HEK293 (cell line): Measurements from ENCODE around the gene PALB2.

Source experiments
- CTCF ChIA-PET: fragments of 350-600 bp; formaldehyde crosslinking; extraction: SDS; loops from one replicate; lab custom pipeline; 2021; ENCODE audit warnings: antibody characterized with exemption; lab: Yijun Ruan, JAX
- POLR2A ChIA-PET: fragments of 300-600 bp; formaldehyde crosslinking; extraction: SDS; loops from one replicate; lab custom pipeline; 2020; ENCODE audit warnings: antibody characterized with exemption, inconsistent platforms; lab: Yijun Ruan, JAX
- H3K27ac ChIP-seq: fragments of 200-500 bp; sonication (Bioruptor generic); 2 replicates; pipeline ENCODE4 v1.5.1; 2014; ENCODE audit warnings: low read depth, low read length, control low read depth, inconsistent platforms; ENCODE audit errors: extremely low read depth
- H3K36me3 ChIP-seq, 2 experiments: fragments of 200-500 bp in 1 of 2; sonication (Bioruptor generic) in 1 of 2; 1 replicate in 1 of 2; 2 replicates in 1 of 2; pipeline ENCODE4 v1.5.1; 2014 to 2017; ENCODE audit warnings: inconsistent platforms in 2 of 2, low read length in 2 of 2; ENCODE audit not compliant: control insufficient read depth in 2 of 2, insufficient read depth in 1 of 2
- H3K4me1 ChIP-seq: fragments of 200-500 bp; sonication (Bioruptor generic); 2 replicates; pipeline ENCODE4 v1.5.1; 2014; ENCODE audit warnings: mild to moderate bottlenecking, low read length, inconsistent platforms; ENCODE audit not compliant: control insufficient read depth, insufficient read depth
- H3K4me3 ChIP-seq: 2 replicates; pipeline ENCODE4 v1.5.1; 2011; ENCODE audit warnings: low read depth, mild to moderate bottlenecking, control low read depth, low read length, moderate library complexity
- H3K9me3 ChIP-seq: fragments of 200-500 bp; sonication (Bioruptor generic); 2 replicates; pipeline ENCODE4 v1.5.1; 2014; ENCODE audit warnings: low read depth, low read length, inconsistent platforms; ENCODE audit not compliant: control insufficient read depth, insufficient read depth
- REPIN1 ChIP-seq: fragments of 450-650 bp; formaldehyde crosslinking; IDR thresholded peaks from 2 replicates; pipeline ENCODE4 v1.5.1; 2017; ENCODE audit warnings: missing biosample characterization, missing genetic modification characterization, low read depth
- ZBTB8A ChIP-seq: fragments of 450-650 bp; formaldehyde crosslinking; IDR thresholded peaks from 2 replicates; pipeline ENCODE4 v1.5.1; 2016; ENCODE audit warnings: missing biosample characterization, missing genetic modification characterization
- ZFP37 ChIP-seq: fragments of 450-650 bp; formaldehyde crosslinking; IDR thresholded peaks from 2 replicates; pipeline ENCODE4 v1.5.1; 2016; ENCODE audit warnings: missing biosample characterization, missing genetic modification characterization
- ZNF146 ChIP-seq: fragments of 450-650 bp; formaldehyde crosslinking; IDR thresholded peaks from 2 replicates; pipeline ENCODE4 v1.5.1; 2016; ENCODE audit warnings: missing biosample characterization, missing genetic modification characterization
- ZNF184 ChIP-seq: fragments of 450-650 bp; IDR thresholded peaks from 2 replicates; pipeline ENCODE4 v1.5.1; 2018; ENCODE audit warnings: missing biosample characterization, mild to moderate bottlenecking, missing genetic modification characterization
- ZNF211 ChIP-seq: fragments of 450-650 bp; formaldehyde crosslinking; IDR thresholded peaks from 2 replicates; pipeline ENCODE4 v1.5.1; 2016; ENCODE audit warnings: low read depth, missing biosample characterization, missing genetic modification characterization
- ZNF214 ChIP-seq: fragments of 450-650 bp; formaldehyde crosslinking; IDR thresholded peaks from 2 replicates; pipeline ENCODE4 v1.5.1; 2017; ENCODE audit warnings: missing biosample characterization, mild to moderate bottlenecking, missing genetic modification characterization, borderline replicate concordance
- ZNF23 ChIP-seq: fragments of 450-650 bp; formaldehyde crosslinking; IDR thresholded peaks from 2 replicates; pipeline ENCODE4 v1.5.1; 2016; ENCODE audit warnings: missing biosample characterization, missing genetic modification characterization, borderline replicate concordance
- ZNF24 ChIP-seq: fragments of 450-650 bp; formaldehyde crosslinking; IDR thresholded peaks from 2 replicates; pipeline ENCODE4 v1.5.1; 2016; ENCODE audit warnings: missing biosample characterization, missing genetic modification characterization
- ZNF473 ChIP-seq: fragments of 450-650 bp; formaldehyde crosslinking; IDR thresholded peaks from 2 replicates; pipeline ENCODE4 v1.5.1; 2017; ENCODE audit warnings: missing biosample characterization, missing genetic modification characterization
- ZNF623 ChIP-seq: fragments of 450-650 bp; formaldehyde crosslinking; IDR thresholded peaks from 2 replicates; pipeline ENCODE4 v1.5.1; 2016; ENCODE audit warnings: missing biosample characterization, missing genetic modification characterization
- ZNF629 ChIP-seq: fragments of 450-650 bp; formaldehyde crosslinking; IDR thresholded peaks from 2 replicates; pipeline ENCODE4 v1.5.1; 2017; ENCODE audit warnings: missing biosample characterization, missing genetic modification characterization
- ZNF677 ChIP-seq: fragments of 450-650 bp; IDR thresholded peaks from 2 replicates; pipeline ENCODE4 v1.5.0; 2018; ENCODE audit warnings: missing biosample characterization, mild to moderate bottlenecking, missing genetic modification characterization, moderate library complexity
- ZSCAN16 ChIP-seq: fragments of 450-650 bp; formaldehyde crosslinking; IDR thresholded peaks from 2 replicates; pipeline ENCODE4 v1.5.1; 2016; ENCODE audit warnings: missing biosample characterization, missing genetic modification characterization
- ZSCAN23 ChIP-seq: fragments of 450-650 bp; formaldehyde crosslinking; IDR thresholded peaks from 2 replicates; pipeline ENCODE4 v1.5.1; 2016; ENCODE audit warnings: missing biosample characterization, missing genetic modification characterization
- ZXDB ChIP-seq: fragments of 450-650 bp; formaldehyde crosslinking; IDR thresholded peaks from 2 replicates; pipeline ENCODE4 v1.5.1; 2016; ENCODE audit warnings: missing biosample characterization, missing genetic modification characterization
- TF ChIP-seq, protein P1 (sequence below): fragments of 450-650 bp; formaldehyde crosslinking; IDR thresholded peaks from 2 replicates; pipeline ENCODE4 v1.5.1; 2017; ENCODE audit warnings: missing biosample characterization, missing genetic modification characterization
- TF ChIP-seq, protein P2 (sequence below): fragments of 450-650 bp; formaldehyde crosslinking; IDR thresholded peaks from 2 replicates; pipeline ENCODE4 v1.5.1; 2016; ENCODE audit warnings: missing biosample characterization, missing genetic modification characterization
- TF ChIP-seq, protein P3 (sequence below): fragments of 450-650 bp; formaldehyde crosslinking; conservative IDR thresholded peaks from 2 replicates; pipeline ENCODE4 v1.5.1; 2016; ENCODE audit warnings: low read depth, missing biosample characterization, missing genetic modification characterization
- TF ChIP-seq, protein P4 (sequence below): fragments of 450-650 bp; IDR thresholded peaks from 2 replicates; pipeline ENCODE4 v1.5.1; 2018; ENCODE audit warnings: missing biosample characterization, mild to moderate bottlenecking, missing genetic modification characterization
- TF ChIP-seq, protein P5 (sequence below): fragments of 450-650 bp; formaldehyde crosslinking; IDR thresholded peaks from 2 replicates; pipeline ENCODE4 v1.5.1; 2017; ENCODE audit warnings: missing biosample characterization, missing genetic modification characterization

Gene PALB2

DNA sequence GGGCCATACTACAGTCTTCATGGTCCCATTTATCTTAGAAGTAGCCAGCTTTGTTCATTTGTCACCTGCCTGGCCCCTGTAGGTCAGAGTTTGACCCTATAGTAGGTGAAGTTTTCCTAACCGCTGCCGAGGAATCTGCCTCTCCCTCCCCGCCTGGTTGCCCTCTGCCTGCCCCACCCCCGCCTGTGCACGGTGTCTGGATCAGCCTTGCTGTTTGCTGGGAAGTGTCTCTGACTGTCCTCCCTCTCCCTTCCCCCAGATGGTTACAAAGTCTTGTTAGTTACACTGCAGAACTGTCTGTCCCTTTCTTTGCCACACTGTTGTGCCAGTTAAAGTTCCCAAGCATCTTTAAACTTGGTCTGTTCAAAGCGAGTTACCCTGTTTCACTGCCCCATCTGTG is 77.9 kb downstream of the PALB2 start:
- Histone ChIP-seq H3K36me3 (peaks cover 27 to 92% of the 10 kb centered on the region in 2 experiments), H3K4me1 (no peaks in the 10 kb centered on the region), H3K4me3 (no peak overlapping the region), H3K27ac (no peak overlapping the region), H3K9me3 (no peaks in the 10 kb centered on the region)
- ChIA-PET POLR2A (no interaction called here), CTCF (interaction anchor here (0.7 kb wide), 1 partner anchor 209 kb away, joined by 3 read pairs; no protein-coding TSS in a partner anchor)
- no peak for TF ChIP-seq ZNF146 (tag by site-specific recombination)
- no peak for TF ChIP-seq ZBTB8A (tag by site-specific recombination)

DNA sequence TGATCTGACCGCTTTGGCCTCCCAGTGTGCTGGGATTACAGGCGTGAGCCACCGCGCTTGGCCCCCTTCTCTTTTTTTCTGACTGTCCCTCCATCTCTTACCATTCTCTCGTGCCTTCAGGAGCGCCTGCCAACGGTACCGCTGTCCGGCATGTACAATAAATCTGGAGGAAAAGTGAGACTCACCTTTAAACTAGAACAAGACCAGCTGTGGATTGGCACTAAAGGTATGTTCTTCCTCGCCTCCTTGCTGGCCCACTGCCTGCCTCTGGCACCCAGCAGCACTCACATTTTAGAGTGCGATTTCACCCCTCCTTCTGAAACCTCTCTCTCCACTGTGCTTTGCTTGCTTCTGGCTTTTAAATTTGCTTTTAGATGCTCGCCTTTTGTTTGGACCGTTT is 78.6 kb downstream of the PALB2 start:
- TF ChIP-seq ZNF629 (no peak), ZXDB (tag by site-specific recombination) (no peak), ZSCAN16 (no peak), ZNF473 (tag by site-specific recombination) (no peak), ZNF677 (no peak), ZNF184 (tag by site-specific recombination) (no peak), ZFP37 (tag by site-specific recombination) (no peak), ZSCAN23 (no peak), ZNF211 (tag by site-specific recombination) (no peak), ZNF24 (no peak), ZNF623 (no peak), REPIN1 (no peak), ZNF23 (tag by site-specific recombination) (no peak), ZNF214 (tag by site-specific recombination) (no peak)
- TF ChIP-seq, protein P1, sequence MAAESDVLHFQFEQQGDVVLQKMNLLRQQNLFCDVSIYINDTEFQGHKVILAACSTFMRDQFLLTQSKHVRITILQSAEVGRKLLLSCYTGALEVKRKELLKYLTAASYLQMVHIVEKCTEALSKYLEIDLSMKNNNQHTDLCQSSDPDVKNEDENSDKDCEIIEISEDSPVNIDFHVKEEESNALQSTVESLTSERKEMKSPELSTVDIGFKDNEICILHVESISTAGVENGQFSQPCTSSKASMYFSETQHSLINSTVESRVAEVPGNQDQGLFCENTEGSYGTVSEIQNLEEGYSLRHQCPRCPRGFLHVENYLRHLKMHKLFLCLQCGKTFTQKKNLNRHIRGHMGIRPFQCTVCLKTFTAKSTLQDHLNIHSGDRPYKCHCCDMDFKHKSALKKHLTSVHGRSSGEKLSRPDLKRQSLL, result no peak
- TF ChIP-seq, protein P2, sequence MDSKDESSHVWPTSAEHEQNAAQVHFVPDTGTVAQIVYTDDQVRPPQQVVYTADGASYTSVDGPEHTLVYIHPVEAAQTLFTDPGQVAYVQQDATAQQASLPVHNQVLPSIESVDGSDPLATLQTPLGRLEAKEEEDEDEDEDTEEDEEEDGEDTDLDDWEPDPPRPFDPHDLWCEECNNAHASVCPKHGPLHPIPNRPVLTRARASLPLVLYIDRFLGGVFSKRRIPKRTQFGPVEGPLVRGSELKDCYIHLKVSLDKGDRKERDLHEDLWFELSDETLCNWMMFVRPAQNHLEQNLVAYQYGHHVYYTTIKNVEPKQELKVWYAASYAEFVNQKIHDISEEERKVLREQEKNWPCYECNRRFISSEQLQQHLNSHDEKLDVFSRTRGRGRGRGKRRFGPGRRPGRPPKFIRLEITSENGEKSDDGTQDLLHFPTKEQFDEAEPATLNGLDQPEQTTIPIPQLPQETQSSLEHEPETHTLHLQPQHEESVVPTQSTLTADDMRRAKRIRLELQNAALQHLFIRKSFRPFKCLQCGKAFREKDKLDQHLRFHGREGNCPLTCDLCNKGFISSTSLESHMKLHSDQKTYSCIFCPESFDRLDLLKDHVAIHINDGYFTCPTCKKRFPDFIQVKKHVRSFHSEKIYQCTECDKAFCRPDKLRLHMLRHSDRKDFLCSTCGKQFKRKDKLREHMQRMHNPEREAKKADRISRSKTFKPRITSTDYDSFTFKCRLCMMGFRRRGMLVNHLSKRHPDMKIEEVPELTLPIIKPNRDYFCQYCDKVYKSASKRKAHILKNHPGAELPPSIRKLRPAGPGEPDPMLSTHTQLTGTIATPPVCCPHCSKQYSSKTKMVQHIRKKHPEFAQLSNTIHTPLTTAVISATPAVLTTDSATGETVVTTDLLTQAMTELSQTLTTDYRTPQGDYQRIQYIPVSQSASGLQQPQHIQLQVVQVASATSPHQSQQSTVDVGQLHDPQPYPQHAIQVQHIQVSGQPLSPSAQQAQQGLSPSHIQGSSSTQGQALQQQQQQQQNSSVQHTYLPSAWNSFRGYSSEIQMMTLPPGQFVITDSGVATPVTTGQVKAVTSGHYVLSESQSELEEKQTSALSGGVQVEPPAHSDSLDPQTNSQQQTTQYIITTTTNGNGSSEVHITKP, result no peak
- TF ChIP-seq, protein P3, sequence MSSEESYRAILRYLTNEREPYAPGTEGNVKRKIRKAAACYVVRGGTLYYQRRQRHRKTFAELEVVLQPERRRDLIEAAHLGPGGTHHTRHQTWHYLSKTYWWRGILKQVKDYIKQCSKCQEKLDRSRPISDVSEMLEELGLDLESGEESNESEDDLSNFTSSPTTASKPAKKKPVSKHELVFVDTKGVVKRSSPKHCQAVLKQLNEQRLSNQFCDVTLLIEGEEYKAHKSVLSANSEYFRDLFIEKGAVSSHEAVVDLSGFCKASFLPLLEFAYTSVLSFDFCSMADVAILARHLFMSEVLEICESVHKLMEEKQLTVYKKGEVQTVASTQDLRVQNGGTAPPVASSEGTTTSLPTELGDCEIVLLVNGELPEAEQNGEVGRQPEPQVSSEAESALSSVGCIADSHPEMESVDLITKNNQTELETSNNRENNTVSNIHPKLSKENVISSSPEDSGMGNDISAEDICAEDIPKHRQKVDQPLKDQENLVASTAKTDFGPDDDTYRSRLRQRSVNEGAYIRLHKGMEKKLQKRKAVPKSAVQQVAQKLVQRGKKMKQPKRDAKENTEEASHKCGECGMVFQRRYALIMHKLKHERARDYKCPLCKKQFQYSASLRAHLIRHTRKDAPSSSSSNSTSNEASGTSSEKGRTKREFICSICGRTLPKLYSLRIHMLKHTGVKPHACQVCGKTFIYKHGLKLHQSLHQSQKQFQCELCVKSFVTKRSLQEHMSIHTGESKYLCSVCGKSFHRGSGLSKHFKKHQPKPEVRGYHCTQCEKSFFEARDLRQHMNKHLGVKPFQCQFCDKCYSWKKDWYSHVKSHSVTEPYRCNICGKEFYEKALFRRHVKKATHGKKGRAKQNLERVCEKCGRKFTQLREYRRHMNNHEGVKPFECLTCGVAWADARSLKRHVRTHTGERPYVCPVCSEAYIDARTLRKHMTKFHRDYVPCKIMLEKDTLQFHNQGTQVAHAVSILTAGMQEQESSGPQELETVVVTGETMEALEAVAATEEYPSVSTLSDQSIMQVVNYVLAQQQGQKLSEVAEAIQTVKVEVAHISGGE (tag by site-specific recombination), result no peak
- TF ChIP-seq, protein P4, sequence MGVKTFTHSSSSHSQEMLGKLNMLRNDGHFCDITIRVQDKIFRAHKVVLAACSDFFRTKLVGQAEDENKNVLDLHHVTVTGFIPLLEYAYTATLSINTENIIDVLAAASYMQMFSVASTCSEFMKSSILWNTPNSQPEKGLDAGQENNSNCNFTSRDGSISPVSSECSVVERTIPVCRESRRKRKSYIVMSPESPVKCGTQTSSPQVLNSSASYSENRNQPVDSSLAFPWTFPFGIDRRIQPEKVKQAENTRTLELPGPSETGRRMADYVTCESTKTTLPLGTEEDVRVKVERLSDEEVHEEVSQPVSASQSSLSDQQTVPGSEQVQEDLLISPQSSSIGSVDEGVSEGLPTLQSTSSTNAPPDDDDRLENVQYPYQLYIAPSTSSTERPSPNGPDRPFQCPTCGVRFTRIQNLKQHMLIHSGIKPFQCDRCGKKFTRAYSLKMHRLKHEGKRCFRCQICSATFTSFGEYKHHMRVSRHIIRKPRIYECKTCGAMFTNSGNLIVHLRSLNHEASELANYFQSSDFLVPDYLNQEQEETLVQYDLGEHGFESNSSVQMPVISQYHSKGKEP (tag by site-specific recombination), result no peak
- TF ChIP-seq, protein P5, sequence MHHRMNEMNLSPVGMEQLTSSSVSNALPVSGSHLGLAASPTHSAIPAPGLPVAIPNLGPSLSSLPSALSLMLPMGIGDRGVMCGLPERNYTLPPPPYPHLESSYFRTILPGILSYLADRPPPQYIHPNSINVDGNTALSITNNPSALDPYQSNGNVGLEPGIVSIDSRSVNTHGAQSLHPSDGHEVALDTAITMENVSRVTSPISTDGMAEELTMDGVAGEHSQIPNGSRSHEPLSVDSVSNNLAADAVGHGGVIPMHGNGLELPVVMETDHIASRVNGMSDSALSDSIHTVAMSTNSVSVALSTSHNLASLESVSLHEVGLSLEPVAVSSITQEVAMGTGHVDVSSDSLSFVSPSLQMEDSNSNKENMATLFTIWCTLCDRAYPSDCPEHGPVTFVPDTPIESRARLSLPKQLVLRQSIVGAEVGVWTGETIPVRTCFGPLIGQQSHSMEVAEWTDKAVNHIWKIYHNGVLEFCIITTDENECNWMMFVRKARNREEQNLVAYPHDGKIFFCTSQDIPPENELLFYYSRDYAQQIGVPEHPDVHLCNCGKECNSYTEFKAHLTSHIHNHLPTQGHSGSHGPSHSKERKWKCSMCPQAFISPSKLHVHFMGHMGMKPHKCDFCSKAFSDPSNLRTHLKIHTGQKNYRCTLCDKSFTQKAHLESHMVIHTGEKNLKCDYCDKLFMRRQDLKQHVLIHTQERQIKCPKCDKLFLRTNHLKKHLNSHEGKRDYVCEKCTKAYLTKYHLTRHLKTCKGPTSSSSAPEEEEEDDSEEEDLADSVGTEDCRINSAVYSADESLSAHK (tag by site-specific recombination), result no peak
- peaks cover 20 to 85% of the 10 kb centered on the region in 2 experiments for H3K36me3 ChIP-seq
- no peak overlapping the region for H3K27ac ChIP-seq
- H3K4me1 ChIP-seq, result no peaks in the 10 kb centered on the region
- CTCF ChIA-PET, result no interaction called here
- no peak overlapping the region for H3K4me3 ChIP-seq
- no peaks in the 10 kb centered on the region for H3K9me3 ChIP-seq
- POLR2A ChIA-PET, result no interaction called here
